Motor neuron (in vitro differentiated cells): ENCODE measurements around the gene TMEM161B. TPM values are rescaled to one million over a fixed set of nuclear protein-coding genes. Genes with fewer than 3 reads are reported as not detected.
"Not testable (repeated sequence)": the region's sequence is repeated elsewhere in the genome, so short reads cannot be mapped to it uniquely, and the experiment has no call there.

Experiments
- ATAC-seq, 8 experiments: fragments of 200-7000 bp; cut with Tn5 transposase; replicated peaks in 6 of 8; 2 replicates each; pipeline ENCODE4 v1.8.0; 2021; ENCODE audit warnings: mild to moderate bottlenecking in 8 of 8, moderate library complexity in 8 of 8
- H3K27ac ChIP-seq, 2 donors: fragments of 250-450 bp; sonication (Bioruptor Pico); 2 replicates each; pipeline ENCODE4 v1.9.0; 2021; ENCODE audit warnings: antibody characterized with exemption in 2 of 2, mild to moderate bottlenecking in 2 of 2, moderate library complexity in 1 of 2
- H3K4me1 ChIP-seq, 2 donors: fragments of 250-450 bp; sonication (Bioruptor Pico); replicated peaks in 1 of 2; 2 replicates each; pipeline ENCODE4 v1.6.1; 2021; ENCODE audit warnings: antibody characterized with exemption in 2 of 2, mild to moderate bottlenecking in 2 of 2, moderate library complexity in 1 of 2
- H3K4me3 ChIP-seq, 5 donors: fragments of 250-450 bp; sonication (Bioruptor Pico); 2 replicates each; pipeline ENCODE4 v1.9.0; 2021; ENCODE audit warnings: antibody characterized with exemption in 5 of 5, mild to moderate bottlenecking in 5 of 5, moderate library complexity in 4 of 5
- WGBS, 10 experiments: fragments of 450-650 bp; shearing (Covaris generic); methylation state at CpG; one replicate each; pipeline ENCODE4 v1.0.0; 2022; 5-methylcytosine and 5-hydroxymethylcytosine counted together
- in situ Hi-C, 9 experiments: fragments of 400-800 bp; cut with MboI; loops; one replicate each; pipeline ENCODE4 v1.15.0; 2021; ENCODE audit warnings: low sequenced_read_pairs in 9 of 9, low pct_unique_long_range_greater_than_20kb in 2 of 9; ENCODE audit not compliant: unreplicated experiment in 9 of 9
- total RNA-seq, 8 experiments: library from RNA; unstranded; fragments of 300-600 nt; gene quantifications; 2 replicates each; pipeline versions ENCODE4 v1.2.3 to v1.2.4, GENCODE V29; 2022

The TMEM161B gene
- total RNA-seq, 8 experiments from 2014 or later, result 10.9 to 32.7 (median 23.0) TPM

GRCh38 chr5:88269222-88269771, 652 bp upstream of the TMEM161B start:
- Histone ChIP-seq H3K27ac (peak overlapping the region; percentile 37 to 70), H3K4me3 (peak overlapping the region; percentile 53 to 83 (median 63)), H3K4me1 (peaks cover 11 to 14% of the 10 kb centered on the region in 2 donors)
- WGBS, 10 experiments, result 0 to 82% (median 26%) methylated on average over 1 to 11 of the region's 16 CpGs; no CpG with 5 or more reads in 2 of the 10 experiments
- in situ Hi-C loops, result loop anchor here in 1 of 9 experiments (25.0 kb wide), 1 partner anchor 393 kb away; no protein-coding TSS in a partner anchor
- ATAC-seq, result peak; percentile 30 to 43 (median 38)

- not testable (repeated sequence) for H3K27ac ChIP-seq, ATAC-seq, H3K4me3 ChIP-seq, H3K4me1 ChIP-seq
- 83 to 100% methylated on average over 1 of the region's 2 CpGs; no CpG with 5 or more reads in 8 of the 10 experiments for WGBS, 10 experiments
- in situ Hi-C loops, result loop anchor here in 1 of 9 experiments (25.0 kb wide), 1 partner anchor 398 kb away; no protein-coding TSS in a partner anchor
These were observed 4.1 kb downstream of the TMEM161B start for GRCh38 chr5:88264565-88264964.

GRCh38 chr5:88263349-88263748, 5.3 kb downstream of the TMEM161B start:
- no peak for ATAC-seq
- Histone ChIP-seq H3K4me1 (peaks cover 4 to 6% of the 10 kb centered on the region in 2 donors), H3K4me3 (no peak overlapping the region), H3K27ac (no peak overlapping the region)
- WGBS, 10 experiments, result 86 to 100% (median 95%) methylated on average over 1 to 2 of the region's 2 CpGs
- in situ Hi-C loops, result loop anchor here in 1 of 9 experiments (25.0 kb wide), 1 partner anchor 399 kb away; no protein-coding TSS in a partner anchor

- Histone ChIP-seq H3K4me1 (no peaks in the 10 kb centered on the region), H3K27ac (no peak overlapping the region), H3K4me3 (no peak overlapping the region)
- in situ Hi-C loops, result loop anchor here in 1 of 9 experiments (25.0 kb wide), 1 partner anchor 400 kb away; no protein-coding TSS in a partner anchor
- no peak for ATAC-seq
These were observed 6.5 kb downstream of the TMEM161B start for GRCh38 chr5:88262116-88262515.

- in situ Hi-C loops, result loop anchor here in 1 of 9 experiments (25.0 kb wide), 1 partner anchor 404 kb away; no protein-coding TSS in a partner anchor
- Histone ChIP-seq H3K4me1 (no peaks in the 10 kb centered on the region), H3K27ac (no peak overlapping the region), H3K4me3 (no peak overlapping the region)
- 64 to 100% (median 100%) methylated on average over 1 to 2 of the region's 2 CpGs for WGBS, 10 experiments
- ATAC-seq, result no peak
These were observed 10.0 kb downstream of the TMEM161B start for GRCh38 chr5:88258636-88259035.

GRCh38 chr5:88256872-88257271, 11.8 kb downstream of the TMEM161B start:
- in situ Hi-C loops, result loop anchor here in 1 of 9 experiments (25.0 kb wide), 1 partner anchor 405 kb away; no protein-coding TSS in a partner anchor
- WGBS, 10 experiments, result 45 to 97% (median 80%) methylated on average over 2 to 4 of the region's 4 CpGs; no CpG with 5 or more reads in 1 of the 10 experiments

GRCh38 chr5:88256037-88256436, 12.6 kb downstream of the TMEM161B start:
- Histone ChIP-seq H3K27ac (no peak overlapping the region), H3K4me1 (no peaks in the 10 kb centered on the region), H3K4me3 (no peak overlapping the region)
- in situ Hi-C loops, result loop anchor here in 1 of 9 experiments (25.0 kb wide), 1 partner anchor 406 kb away; no protein-coding TSS in a partner anchor
- ATAC-seq, result no peak

More at GRCh38 chr5:88256872-88257271, 11.8 kb downstream of the TMEM161B start:
- Histone ChIP-seq H3K4me3 (no peak overlapping the region), H3K4me1 (no peaks in the 10 kb centered on the region), H3K27ac (no peak overlapping the region)
- no peak for ATAC-seq

- no peak for ATAC-seq
- in situ Hi-C loops, result loop anchor here in 1 of 9 experiments (25.0 kb wide), 1 partner anchor 408 kb away; no protein-coding TSS in a partner anchor
- 71 to 100% (median 88%) methylated on average over 1 of the region's 1 CpG; no CpG with 5 or more reads in 4 of the 10 experiments for WGBS, 10 experiments
- Histone ChIP-seq H3K27ac (no peak overlapping the region), H3K4me3 (no peak overlapping the region), H3K4me1 (no peaks in the 10 kb centered on the region)
These were observed 14.3 kb downstream of the TMEM161B start for GRCh38 chr5:88254320-88254719.

GRCh38 chr5:88251048-88251711, 17.5 kb downstream of the TMEM161B start:
- Histone ChIP-seq H3K4me3 (no peak overlapping the region), H3K4me1 (no peaks in the 10 kb centered on the region), H3K27ac (no peak overlapping the region)
- peak in 1 of 8 experiments; percentile 48 for ATAC-seq
- in situ Hi-C loops, result loop anchor here in 1 of 9 experiments (25.0 kb wide), 1 partner anchor 411 kb away; no protein-coding TSS in a partner anchor
- 83 to 100% (median 100%) methylated on average over 1 to 2 of the region's 2 CpGs; no CpG with 5 or more reads in 5 of the 10 experiments for WGBS, 10 experiments

GRCh38 chr5:88250010-88250409, 18.6 kb downstream of the TMEM161B start:
- Histone ChIP-seq H3K4me1 (no peaks in the 10 kb centered on the region), H3K27ac (no peak overlapping the region), H3K4me3 (no peak overlapping the region)
- ATAC-seq, result no peak
- 60 to 100% (median 100%) methylated on average over 1 to 2 of the region's 2 CpGs; no CpG with 5 or more reads in 3 of the 10 experiments for WGBS, 10 experiments
- in situ Hi-C loops, result loop anchor here in 1 of 9 experiments (25.0 kb wide), 1 partner anchor 412 kb away; no protein-coding TSS in a partner anchor

GRCh38 chr5:88248743-88249540, 19.7 kb downstream of the TMEM161B start:
- in situ Hi-C loops, result no loop called here
- WGBS, 10 experiments, result 83 to 100% (median 100%) methylated on average over 1 to 2 of the region's 2 CpGs
- no peak for ATAC-seq

GRCh38 chr5:88248094-88248493, 20.6 kb downstream of the TMEM161B start:
- in situ Hi-C loops, result no loop called here
- 93 to 100% (median 100%) methylated on average over 1 to 3 of the region's 3 CpGs; no CpG with 5 or more reads in 2 of the 10 experiments for WGBS, 10 experiments
- Histone ChIP-seq H3K4me3 (no peak overlapping the region), H3K27ac (no peak overlapping the region), H3K4me1 (no peaks in the 10 kb centered on the region)
- ATAC-seq, result no peak

More at GRCh38 chr5:88248743-88249540, 19.7 kb downstream of the TMEM161B start:
- Histone ChIP-seq H3K4me3 (no peak overlapping the region), H3K4me1 (no peaks in the 10 kb centered on the region), H3K27ac (no peak overlapping the region)

- Histone ChIP-seq H3K4me3 (no peak overlapping the region), H3K27ac (no peak overlapping the region), H3K4me1 (no peaks in the 10 kb centered on the region)
- in situ Hi-C loops, result no loop called here
- ATAC-seq, result no peak
These were observed 22.8 kb downstream of the TMEM161B start for GRCh38 chr5:88245893-88246244.
